GM23248 (cell line): ENCODE measurements around the gene ERMAP.

Source experiments
- EZH2 ChIP-seq: fragments of 200-600 bp; sonication (generic); IDR thresholded peaks from 2 replicates; pipeline ENCODE4 v1.6.1; 2018; ENCODE audit warnings: antibody characterized with exemption, mild to moderate bottlenecking; ENCODE audit not compliant: insufficient read depth, poor library complexity, severe bottlenecking
- EZH2phosphoT487 ChIP-seq: fragments of 200-600 bp; sonication (generic); IDR thresholded peaks from 2 replicates; pipeline ENCODE4 v1.6.1; 2018; ENCODE audit warnings: antibody characterized with exemption, moderate library complexity, mild to moderate bottlenecking, low read depth; ENCODE audit not compliant: insufficient read depth

- TF ChIP-seq EZH2phosphoT487 (no peak), EZH2 (no peak)
These were observed 28.9 kb downstream of the ERMAP start for GRCh38 chr1:42845866-42846256.
